ENCODE measurements around the gene FADS3. TPM values are rescaled to one million over a fixed set of nuclear protein-coding genes. Genes with fewer than 3 reads are reported as not detected.

FADS3 gene
- total and polyA plus RNA-seq, 7 experiments from 2014 or later = 0.31 to 8.6 (median 2.1) TPM

DNA sequence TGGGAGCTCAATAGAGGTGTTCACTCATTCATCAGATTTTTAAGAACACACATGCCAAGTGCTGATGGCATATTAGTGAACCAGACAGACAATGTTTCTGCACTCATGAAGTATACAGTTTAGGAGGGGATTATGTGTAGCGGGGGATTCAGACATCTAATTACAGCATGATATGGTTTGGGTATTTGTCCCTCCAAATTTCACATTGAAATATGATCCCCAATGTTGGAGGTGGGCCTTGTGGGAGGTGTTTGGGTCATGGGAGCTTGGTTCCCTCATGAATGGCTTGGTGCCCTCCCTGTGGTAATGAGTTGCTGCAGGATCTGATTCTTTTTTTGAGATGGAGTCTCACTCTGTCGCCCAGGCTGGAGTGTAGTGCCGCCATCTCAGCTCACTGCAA is 34.9 kb upstream of the FADS3 start:
- Mint-ChIP-seq H3K9me3 (peaks cover 0 to 1% (median 0%) of the 10 kb centered on the region in 11 donors), H3K36me3 (peaks cover 0 to under 1% (median 0%) of the 10 kb centered on the region in 5 donors), H3K4me1 (no peaks in the 10 kb centered on the region), H3K27me3 (peaks cover 3 to 19% (median 9%) of the 10 kb centered on the region in 5 donors), H3K27ac (no peak overlapping the region), H3K4me3 (no peak overlapping the region)
- intact Hi-C loops (cut with micrococcal nuclease) = no loop called here
- Histone ChIP-seq H3K27me3 (ENCODE audit: control insufficient read depth in 2 of 2, insufficient read depth in 2 of 2, low read length in 2 of 2) (no peaks in the 10 kb centered on the region), H3K4me3 (ENCODE audit: low read length) (no peak overlapping the region), H3K9me3 (ENCODE audit: control insufficient read depth in 2 of 3, low read length in 3 of 3) (no peaks in the 10 kb centered on the region), H3K4me1 (ENCODE audit: control insufficient read depth in 2 of 2, insufficient read depth in 2 of 2, low read length in 2 of 2) (no peaks in the 10 kb centered on the region), H3K36me3 (ENCODE audit: control insufficient read depth in 2 of 3, insufficient read depth in 3 of 3, low read length in 3 of 3) (no peaks in the 10 kb centered on the region), H3K27ac (ENCODE audit: low read depth, low read length) (no peak overlapping the region)
- ChIA-PET POLR2A (no interaction called here), CTCF (no interaction called here)
- ATAC-seq = no peak
- DNase-seq = no peak

DNA sequence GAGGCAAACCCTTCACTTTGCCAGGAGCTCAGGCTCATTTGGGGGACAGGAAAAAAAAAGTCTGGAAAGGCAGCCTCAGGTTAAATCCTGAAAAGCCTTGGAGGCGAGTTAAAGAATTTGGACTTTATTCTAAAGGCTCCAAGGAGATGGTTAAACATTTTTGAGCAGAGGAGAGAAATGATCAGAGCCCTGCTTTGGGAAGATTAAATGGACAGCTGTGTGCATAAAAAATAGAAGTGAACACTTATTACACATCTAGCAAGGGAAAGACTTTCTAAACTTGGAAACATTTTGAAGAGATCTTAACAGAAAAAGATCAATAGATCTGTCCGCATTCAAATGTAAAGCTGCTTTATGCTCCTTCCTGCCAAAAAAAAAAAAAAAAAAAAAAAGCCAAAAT is 34.4 kb upstream of the FADS3 start:
- H3K4me1 Mint-ChIP-seq = no peaks in the 10 kb centered on the region
- peaks cover 4 to 18% (median 11%) of the 10 kb centered on the region in 5 donors for H3K27me3 Mint-ChIP-seq
- ChIA-PET CTCF (interaction anchor here (0.6 kb wide), 1 partner anchor 623 kb away, joined by 5 read pairs; no protein-coding TSS in a partner anchor), POLR2A (no interaction called here)
- peaks cover 0 to 1% (median 0%) of the 10 kb centered on the region in 11 donors for H3K9me3 Mint-ChIP-seq
- ATAC-seq = no peak
- no peak overlapping the region for H3K27ac ChIP-seq (ENCODE audit: low read depth, low read length)
- no peaks in the 10 kb centered on the region for H3K36me3 ChIP-seq (ENCODE audit: control insufficient read depth in 2 of 3, insufficient read depth in 3 of 3, low read length in 3 of 3)
- intact Hi-C loops (cut with micrococcal nuclease) = no loop called here
- no peaks in the 10 kb centered on the region for H3K4me1 ChIP-seq (ENCODE audit: control insufficient read depth in 2 of 2, insufficient read depth in 2 of 2, low read length in 2 of 2)
- H3K27me3 ChIP-seq (ENCODE audit: control insufficient read depth in 2 of 2, insufficient read depth in 2 of 2, low read length in 2 of 2) = no peaks in the 10 kb centered on the region
- H3K27ac Mint-ChIP-seq = no peak overlapping the region
- DNase-seq = no peak
- H3K36me3 Mint-ChIP-seq = no peaks in the 10 kb centered on the region
- no peaks in the 10 kb centered on the region for H3K9me3 ChIP-seq (ENCODE audit: control insufficient read depth in 2 of 3, low read length in 3 of 3)
- H3K4me3 ChIP-seq (ENCODE audit: low read length) = no peak overlapping the region
- H3K4me3 Mint-ChIP-seq = no peak overlapping the region

DNA sequence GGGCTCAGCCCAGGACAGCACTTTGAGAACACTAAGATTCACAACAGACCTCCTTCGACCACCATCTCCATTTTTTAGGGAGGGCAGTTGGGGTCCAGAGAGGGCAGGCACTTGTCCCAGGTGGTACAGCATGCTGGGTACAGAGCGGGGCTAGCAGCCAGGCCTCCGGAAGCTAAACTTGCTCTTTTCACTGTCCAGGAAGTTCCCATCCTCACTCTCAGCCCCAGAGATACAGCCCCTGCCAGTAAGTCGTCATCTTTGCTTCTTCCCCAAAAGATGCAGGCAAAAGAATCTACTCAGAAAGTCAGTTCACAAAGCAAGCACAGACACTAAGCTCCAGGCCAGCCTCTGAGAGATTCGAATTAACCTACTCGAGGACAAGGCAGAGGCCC is 32.7 kb upstream of the FADS3 start:
- H3K27ac Mint-ChIP-seq = no peak overlapping the region
- Histone ChIP-seq H3K9me3 (ENCODE audit: control insufficient read depth in 2 of 3, low read length in 3 of 3) (no peaks in the 10 kb centered on the region), H3K36me3 (ENCODE audit: control insufficient read depth in 2 of 3, insufficient read depth in 3 of 3, low read length in 3 of 3) (no peaks in the 10 kb centered on the region), H3K27ac (ENCODE audit: low read depth, low read length) (no peak overlapping the region), H3K4me3 (ENCODE audit: low read length) (no peak overlapping the region), H3K4me1 (ENCODE audit: control insufficient read depth in 2 of 2, insufficient read depth in 2 of 2, low read length in 2 of 2) (no peaks in the 10 kb centered on the region), H3K27me3 (ENCODE audit: control insufficient read depth in 2 of 2, insufficient read depth in 2 of 2, low read length in 2 of 2) (no peaks in the 10 kb centered on the region)
- intact Hi-C loops (cut with micrococcal nuclease) = no loop called here
- peaks cover 15 to 33% (median 21%) of the 10 kb centered on the region in 5 donors for H3K27me3 Mint-ChIP-seq
- ChIA-PET CTCF (no interaction called here), POLR2A (no interaction called here)
- no peak overlapping the region for H3K4me3 Mint-ChIP-seq
- no peak for ATAC-seq
- DNase-seq = no peak
- H3K4me1 Mint-ChIP-seq = no peaks in the 10 kb centered on the region
- no peaks in the 10 kb centered on the region for H3K36me3 Mint-ChIP-seq
- H3K9me3 Mint-ChIP-seq = peaks cover 0 to 1% (median 0%) of the 10 kb centered on the region in 11 donors

DNA sequence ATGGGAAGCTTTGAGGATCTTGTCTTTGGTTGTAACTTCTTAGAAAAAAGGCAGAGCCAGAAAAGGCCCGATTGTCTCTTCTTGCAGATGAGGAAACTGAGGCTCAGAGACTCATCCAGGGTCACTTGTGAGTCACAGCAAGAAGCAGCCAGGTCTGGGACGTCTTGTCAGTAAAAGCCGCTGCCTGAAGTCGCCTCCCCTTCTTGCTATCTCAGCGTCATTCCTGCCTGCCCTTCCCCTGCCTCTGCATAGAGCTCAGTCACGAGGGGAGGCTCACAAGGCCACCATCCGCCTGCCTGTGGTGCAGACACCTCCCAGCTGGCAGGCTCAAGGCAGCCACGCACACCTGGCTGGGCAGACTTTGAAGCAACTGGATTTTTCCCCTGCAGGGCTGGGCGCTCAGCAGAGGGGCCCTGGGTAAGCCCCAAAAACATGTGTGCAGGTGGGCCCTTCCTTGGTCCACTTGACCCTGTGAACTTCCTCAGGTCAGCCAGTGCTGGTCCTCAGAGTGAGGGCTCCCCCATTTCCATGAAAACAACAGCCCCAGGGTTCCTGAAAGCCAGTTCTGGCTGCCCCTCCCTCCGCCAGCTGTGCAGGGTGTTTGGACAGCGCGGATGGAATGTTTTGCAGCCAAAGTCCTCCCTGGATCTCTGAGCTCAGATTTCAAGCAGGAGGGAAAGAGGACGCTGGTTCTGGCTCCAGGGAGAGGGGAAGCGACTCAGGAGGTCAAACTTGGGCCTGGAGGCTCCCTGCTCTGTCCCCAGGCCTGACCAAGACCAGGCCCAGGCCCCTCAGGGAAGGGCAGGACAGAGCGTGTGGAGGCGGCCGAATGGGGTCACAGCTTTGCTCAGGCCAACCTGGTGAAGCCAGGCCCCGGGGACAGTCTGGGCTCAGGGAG is 32.1 kb upstream of the FADS3 start:
- ChIA-PET POLR2A (no interaction called here), CTCF (no interaction called here)
- peaks cover 0 to 1% (median 0%) of the 10 kb centered on the region in 7 donors for H3K4me1 Mint-ChIP-seq
- Histone ChIP-seq H3K36me3 (ENCODE audit: control insufficient read depth in 2 of 3, insufficient read depth in 3 of 3, low read length in 3 of 3) (no peaks in the 10 kb centered on the region), H3K9me3 (ENCODE audit: control insufficient read depth in 2 of 3, low read length in 3 of 3) (no peaks in the 10 kb centered on the region), H3K27me3 (ENCODE audit: control insufficient read depth in 2 of 2, insufficient read depth in 2 of 2, low read length in 2 of 2) (no peaks in the 10 kb centered on the region), H3K27ac (ENCODE audit: low read depth, low read length) (no peak overlapping the region), H3K4me1 (ENCODE audit: control insufficient read depth in 2 of 2, insufficient read depth in 2 of 2, low read length in 2 of 2) (no peaks in the 10 kb centered on the region), H3K4me3 (ENCODE audit: low read length) (no peak overlapping the region)
- H3K9me3 Mint-ChIP-seq = peaks cover 0 to 1% (median 0%) of the 10 kb centered on the region in 11 donors
- no peak for ATAC-seq
- H3K4me3 Mint-ChIP-seq = no peak overlapping the region
- H3K36me3 Mint-ChIP-seq = no peaks in the 10 kb centered on the region
- H3K27ac Mint-ChIP-seq = no peak overlapping the region
- no peak for DNase-seq
- H3K27me3 Mint-ChIP-seq = peaks cover 21 to 39% (median 27%) of the 10 kb centered on the region in 5 donors
- intact Hi-C loops (cut with micrococcal nuclease) = no loop called here

DNA sequence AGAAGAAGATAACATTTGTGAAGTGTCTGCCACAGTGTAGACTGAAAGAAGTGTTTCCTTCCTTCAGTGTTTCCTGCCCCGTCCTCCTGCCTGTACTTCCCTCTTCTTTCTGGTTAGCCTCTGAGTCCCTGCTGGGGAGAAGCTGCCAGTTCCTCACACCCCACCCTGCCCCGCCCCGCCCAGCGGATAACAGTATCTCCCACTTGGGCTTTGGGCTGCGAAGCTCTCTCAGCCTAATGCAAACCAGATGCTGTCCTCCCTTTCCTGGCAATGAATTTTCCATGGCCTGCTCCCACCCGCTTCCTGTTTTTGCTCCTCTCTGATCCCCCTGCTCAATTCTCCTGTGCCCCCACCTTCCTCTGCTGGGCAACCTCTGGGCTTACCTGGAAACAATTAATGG is 31.2 kb upstream of the FADS3 start:
- Mint-ChIP-seq H3K9me3 (peaks cover 0 to 1% (median 0%) of the 10 kb centered on the region in 11 donors), H3K36me3 (peaks cover 0 to 3% (median 0%) of the 10 kb centered on the region in 5 donors), H3K4me1 (peaks cover 6 to 10% (median 8%) of the 10 kb centered on the region in 7 donors), H3K27ac (peak overlapping the region in 1 of 9 donors; percentile 67), H3K27me3 (peaks cover 30 to 48% (median 36%) of the 10 kb centered on the region in 5 donors), H3K4me3 (no peak overlapping the region)
- no peaks in the 10 kb centered on the region for H3K36me3 ChIP-seq (ENCODE audit: control insufficient read depth in 2 of 3, insufficient read depth in 3 of 3, low read length in 3 of 3)
- no peaks in the 10 kb centered on the region for H3K9me3 ChIP-seq (ENCODE audit: control insufficient read depth in 2 of 3, low read length in 3 of 3)
- DNase-seq (no peak), ATAC-seq (peak; percentile 66)
- ChIA-PET POLR2A (no interaction called here), CTCF (no interaction called here)
- no peak overlapping the region for H3K27ac ChIP-seq (ENCODE audit: low read depth, low read length)
- H3K4me3 ChIP-seq (ENCODE audit: low read length) = no peak overlapping the region
- no peaks in the 10 kb centered on the region for H3K4me1 ChIP-seq (ENCODE audit: control insufficient read depth in 2 of 2, insufficient read depth in 2 of 2, low read length in 2 of 2)
- intact Hi-C loops (cut with micrococcal nuclease) = no loop called here
- H3K27me3 ChIP-seq (ENCODE audit: control insufficient read depth in 2 of 2, insufficient read depth in 2 of 2, low read length in 2 of 2) = peaks cover 0 to 7% of the 10 kb centered on the region in 2 donors

DNA sequence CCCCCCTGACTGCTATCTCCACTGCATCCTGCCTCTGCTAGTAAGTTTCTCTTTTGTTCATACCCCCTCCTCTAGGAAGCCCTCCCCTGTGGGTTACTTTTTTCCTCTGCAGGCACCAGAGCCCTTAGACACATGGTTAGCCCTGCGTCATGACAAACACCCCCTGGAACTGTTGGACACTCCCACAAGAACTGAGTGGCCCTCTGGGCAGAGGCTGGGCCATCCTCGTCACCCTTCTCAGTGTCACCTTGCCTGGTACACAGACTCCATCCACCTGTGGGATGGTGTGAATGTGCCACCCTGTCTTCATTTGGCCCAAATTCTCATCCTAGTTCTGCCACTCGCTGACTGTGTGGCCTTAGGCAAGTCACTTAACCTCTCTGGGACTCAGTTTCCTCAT is 30.1 kb upstream of the FADS3 start:
- POLR2A ChIA-PET = no interaction called here
- Histone ChIP-seq H3K4me3 (ENCODE audit: low read length) (no peak overlapping the region), H3K36me3 (ENCODE audit: control insufficient read depth in 2 of 3, insufficient read depth in 3 of 3, low read length in 3 of 3) (no peaks in the 10 kb centered on the region), H3K9me3 (ENCODE audit: control insufficient read depth in 2 of 3, low read length in 3 of 3) (no peaks in the 10 kb centered on the region), H3K4me1 (ENCODE audit: control insufficient read depth in 2 of 2, insufficient read depth in 2 of 2, low read length in 2 of 2) (no peaks in the 10 kb centered on the region), H3K27ac (ENCODE audit: low read depth, low read length) (no peak overlapping the region), H3K27me3 (ENCODE audit: control insufficient read depth in 2 of 2, insufficient read depth in 2 of 2, low read length in 2 of 2) (peaks cover 0 to 7% of the 10 kb centered on the region in 2 donors)
- DNase-seq (no peak), ATAC-seq (no peak)
- Mint-ChIP-seq H3K4me3 (no peak overlapping the region), H3K36me3 (peaks cover 0 to 3% (median 0%) of the 10 kb centered on the region in 5 donors), H3K4me1 (peaks cover 6 to 11% (median 9%) of the 10 kb centered on the region in 7 donors), H3K27ac (peak overlapping the region in 1 of 9 donors; percentile 33), H3K27me3 (peaks cover 35 to 54% (median 41%) of the 10 kb centered on the region in 5 donors), H3K9me3 (peaks cover 0 to 1% (median 0%) of the 10 kb centered on the region in 11 donors)
- intact Hi-C loops (cut with micrococcal nuclease) = no loop called here
- CTCF ChIA-PET = no interaction called here

Measured in naive thymus-derived CD4-positive, alpha-beta T cell (primary cell).